Activated CD4-positive, alpha-beta T cell treated with anti-CD3 and anti-CD28 coated beads, Interleukin-2, amount 50 U/mL, for 48 hours (primary cell): ENCODE measurements around the gene SLCO2A1.

Source experiments
- DNase-seq, 2 experiments: peaks; one replicate each; pipeline ENCODE4 v3.0.0-alpha.2; 2020

The SLCO2A1 gene

DNA sequence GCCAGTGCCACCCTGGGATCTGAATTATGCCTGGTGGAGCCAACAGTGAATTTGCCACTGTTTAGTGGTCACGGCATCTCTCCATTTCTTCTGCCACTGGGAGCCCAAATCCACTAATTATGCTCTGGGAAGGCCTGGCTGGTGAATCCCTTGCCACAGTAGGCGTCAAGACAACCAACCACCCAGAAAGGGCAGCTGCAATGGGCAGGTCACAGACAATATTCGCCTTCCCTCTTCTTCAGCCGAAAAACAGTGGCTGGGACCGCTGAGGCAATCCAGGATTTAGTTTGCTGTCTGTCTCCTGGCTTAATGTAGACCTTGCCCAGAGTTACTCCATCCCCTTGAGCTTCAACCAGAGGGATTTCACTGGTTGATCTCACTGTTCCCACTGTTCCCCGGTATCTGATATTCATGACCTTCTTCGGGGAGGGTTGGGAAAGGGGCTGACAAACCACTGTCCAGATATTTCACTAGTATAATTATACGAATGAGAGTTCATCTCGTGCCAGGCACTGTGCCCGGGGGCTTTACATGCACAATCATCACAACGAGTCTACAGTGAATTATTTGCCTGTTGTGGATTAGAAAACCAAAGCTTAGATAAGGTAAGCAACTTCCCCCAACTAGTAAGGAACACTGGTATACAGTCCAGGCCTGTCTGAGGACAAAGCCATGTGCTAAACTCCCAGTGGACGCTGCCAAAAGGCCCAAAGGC lies 84.2 kb downstream of the SLCO2A1 start:
- DNase-seq: no peak

DNA sequence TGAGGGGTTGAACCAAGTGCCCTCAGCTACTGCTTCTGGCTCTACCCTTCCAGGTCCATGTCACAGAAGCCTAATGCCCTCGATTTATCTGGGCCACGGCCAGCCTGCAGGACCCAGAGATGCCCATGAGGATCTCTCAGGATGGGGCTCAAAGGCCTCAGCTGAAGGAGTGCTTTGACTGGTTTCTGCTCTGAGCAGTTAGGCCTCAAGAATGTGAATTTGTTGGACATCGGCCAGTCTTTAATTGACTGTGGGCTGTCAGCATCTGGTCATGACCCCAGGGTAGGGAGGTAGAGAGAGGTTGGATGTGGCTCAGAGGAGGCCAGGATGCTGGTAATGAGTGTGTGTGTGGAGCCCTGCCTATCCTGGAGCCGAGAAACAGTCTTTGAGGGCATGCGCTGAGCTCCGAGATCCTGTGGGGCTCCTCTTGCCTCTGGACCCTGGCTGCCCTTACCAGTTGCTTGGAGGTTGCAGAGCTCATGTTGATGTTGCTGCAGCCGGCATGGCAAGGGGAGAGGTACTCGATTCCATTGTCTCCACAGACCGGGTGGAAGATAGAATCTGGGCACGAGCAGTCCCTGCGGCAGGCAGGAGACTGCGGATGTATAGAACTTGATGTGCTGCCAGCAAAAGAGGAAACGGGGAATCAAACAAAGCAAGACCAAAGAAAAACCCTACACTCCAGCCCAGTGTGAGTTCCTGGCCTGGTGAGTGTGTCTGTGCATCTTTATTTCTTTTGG lies 84.9 kb downstream of the SLCO2A1 start:
- no peak for DNase-seq

DNA sequence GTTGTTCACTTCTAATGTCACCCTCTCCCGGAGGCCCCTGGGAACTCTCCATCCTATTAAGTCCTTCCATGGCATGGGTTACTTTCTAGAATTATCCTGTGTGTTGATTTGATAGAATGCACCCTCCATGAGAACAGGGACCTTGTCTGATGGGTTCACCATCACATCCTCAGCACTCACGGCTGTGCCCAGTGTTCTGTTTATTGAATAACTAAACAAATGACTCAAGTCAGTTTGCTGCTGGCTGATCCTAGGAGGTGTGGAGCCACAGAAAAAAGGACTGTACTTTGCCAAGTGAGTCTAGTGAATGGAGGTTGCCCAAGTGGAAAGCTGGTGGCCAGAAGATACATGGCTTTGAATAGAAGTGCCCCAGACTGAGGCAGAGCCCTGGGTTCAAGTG lies 85.5 kb downstream of the SLCO2A1 start:
- no peak for DNase-seq

DNA sequence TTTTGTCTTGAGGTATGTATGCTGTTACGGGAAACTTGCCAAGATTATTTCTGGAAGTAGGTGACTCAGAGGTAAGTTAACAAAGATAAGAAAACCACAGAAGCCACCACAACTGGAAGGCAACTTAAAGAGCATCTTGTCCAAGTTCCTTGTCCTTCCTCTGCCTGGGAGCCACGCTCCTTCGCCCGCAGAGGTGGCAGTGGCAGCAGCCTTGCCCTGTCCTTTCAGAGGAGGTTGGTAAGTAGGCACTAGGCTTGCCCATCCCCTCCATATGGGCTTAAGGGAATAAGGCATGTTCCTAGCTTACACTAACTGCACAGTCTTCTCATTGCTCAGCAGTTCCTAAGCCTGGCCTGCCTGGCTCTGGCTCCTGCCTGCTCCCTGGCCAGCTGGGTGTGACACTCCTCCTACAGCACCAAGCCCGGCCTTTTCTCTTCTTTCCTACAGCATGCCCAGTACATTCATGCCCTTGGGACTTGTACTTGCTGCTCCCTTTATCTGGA lies 86.0 kb downstream of the SLCO2A1 start:
- no peak for DNase-seq

DNA sequence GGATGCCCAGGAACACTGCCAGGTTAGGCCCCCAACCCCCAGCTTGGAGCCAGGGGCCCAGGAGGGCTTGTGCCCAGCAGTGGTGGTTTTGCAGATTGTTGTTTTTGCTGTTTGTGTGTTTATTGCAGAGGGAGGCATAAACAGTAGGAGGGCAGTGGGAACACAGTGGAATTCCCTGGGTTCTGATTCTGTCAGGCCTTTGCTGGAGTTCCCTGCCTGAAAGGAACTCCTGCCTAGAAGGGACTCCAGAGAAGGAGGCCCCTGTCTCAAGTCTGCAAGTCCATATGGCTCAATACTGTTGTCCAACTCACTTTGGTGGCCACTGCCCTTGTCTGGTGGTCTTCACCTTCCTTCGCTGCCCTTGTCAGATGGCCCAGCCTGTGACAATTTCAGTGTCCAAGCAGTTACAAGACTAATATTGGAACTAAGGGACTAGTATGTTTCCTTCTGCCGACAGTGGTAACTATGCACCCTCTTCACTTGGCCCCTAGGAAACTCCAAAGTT lies 86.6 kb downstream of the SLCO2A1 start:
- no peak for DNase-seq

DNA sequence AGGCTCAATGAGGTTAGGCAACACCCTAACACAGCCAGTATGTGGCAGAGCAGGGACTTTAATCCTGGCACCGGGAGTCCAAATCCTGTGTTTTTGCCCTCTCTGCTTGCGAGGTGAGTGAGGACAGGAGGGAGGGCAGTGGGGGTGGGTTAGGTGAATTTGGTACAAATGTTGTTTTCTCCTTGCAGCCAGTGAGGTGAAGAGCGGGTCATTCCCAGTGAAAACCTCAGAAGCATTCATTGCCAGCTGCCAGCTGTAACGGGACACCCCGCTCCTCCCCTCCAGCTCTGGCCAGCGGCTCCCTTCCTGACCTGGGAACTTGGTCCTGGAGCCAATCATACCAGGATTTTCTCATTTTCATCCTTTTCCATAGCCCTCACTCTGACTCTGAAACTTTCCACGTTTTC lies 88.3 kb downstream of the SLCO2A1 start:
- no peak for DNase-seq

DNA sequence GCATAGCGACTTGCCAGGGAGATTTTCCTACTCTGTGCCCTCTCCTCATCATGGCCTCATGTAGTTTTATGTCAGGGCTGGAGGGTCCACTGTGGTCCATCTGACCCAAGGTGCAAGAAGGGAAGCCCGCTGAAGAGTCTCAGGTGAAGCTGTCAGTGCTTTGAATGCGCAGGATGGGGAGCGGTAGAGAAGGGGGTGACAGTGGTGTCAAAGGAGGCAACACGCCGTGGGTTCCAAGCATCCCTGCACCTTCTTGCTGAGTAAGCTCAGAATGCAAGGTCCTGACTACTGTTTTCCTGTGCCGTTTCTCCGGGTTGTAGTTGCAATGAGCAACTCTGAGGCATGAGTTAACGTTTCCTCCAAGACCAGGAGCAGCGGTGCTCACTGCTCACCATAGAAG lies 89.2 kb downstream of the SLCO2A1 start:
- DNase-seq: no peak

DNA sequence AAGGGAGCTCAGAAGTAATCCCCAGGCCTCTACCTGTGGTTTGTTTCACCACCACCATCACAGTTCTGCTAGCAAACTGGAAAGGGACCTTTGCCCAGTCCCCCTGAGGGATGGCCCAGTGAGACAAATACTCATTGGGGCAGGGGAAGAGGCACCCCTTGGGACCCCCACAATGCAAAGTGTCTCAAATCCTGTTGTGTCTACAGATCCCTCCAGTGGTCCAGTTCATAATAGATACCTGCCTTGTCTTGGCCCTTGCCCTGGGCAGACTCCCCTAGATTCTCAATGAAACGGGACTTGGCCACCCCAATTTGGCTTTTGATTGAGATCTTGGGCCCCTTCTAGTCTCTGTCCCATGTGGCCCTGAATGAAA lies 90.3 kb downstream of the SLCO2A1 start:
- no peak for DNase-seq

DNA sequence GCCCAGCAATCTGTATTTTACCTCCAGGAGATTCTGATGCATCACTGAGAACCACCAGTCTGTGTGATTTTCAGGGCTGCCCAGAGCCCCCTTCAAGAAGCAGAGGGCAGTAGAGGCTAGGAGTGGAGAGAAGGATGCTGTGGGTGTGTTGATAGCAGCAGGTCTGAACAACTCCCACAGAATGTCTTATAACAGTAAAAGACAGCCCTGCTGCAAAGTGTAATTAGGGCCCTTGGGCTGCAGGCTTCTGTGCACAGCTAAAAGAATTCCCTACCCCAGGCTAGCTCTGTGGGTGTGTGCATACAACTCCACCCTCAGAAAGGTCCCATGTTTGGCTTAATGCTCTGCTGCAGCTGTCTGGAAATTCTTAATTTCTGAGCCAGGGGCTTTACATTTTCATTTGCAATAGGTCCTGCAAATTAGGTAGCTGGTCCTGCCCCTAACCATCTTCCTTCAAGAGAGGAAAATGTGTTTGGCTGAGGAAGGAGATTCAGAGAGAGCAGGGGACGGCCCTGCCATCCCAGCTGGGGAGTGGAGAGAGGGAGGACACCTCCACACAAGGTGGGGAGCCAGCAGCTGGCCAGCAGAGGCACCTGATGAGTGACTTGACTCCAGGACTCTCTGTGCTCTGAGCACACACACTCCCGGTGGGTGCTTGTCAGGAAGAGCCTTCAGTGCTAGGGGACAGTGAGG lies 90.8 kb downstream of the SLCO2A1 start:
- no peak for DNase-seq

DNA sequence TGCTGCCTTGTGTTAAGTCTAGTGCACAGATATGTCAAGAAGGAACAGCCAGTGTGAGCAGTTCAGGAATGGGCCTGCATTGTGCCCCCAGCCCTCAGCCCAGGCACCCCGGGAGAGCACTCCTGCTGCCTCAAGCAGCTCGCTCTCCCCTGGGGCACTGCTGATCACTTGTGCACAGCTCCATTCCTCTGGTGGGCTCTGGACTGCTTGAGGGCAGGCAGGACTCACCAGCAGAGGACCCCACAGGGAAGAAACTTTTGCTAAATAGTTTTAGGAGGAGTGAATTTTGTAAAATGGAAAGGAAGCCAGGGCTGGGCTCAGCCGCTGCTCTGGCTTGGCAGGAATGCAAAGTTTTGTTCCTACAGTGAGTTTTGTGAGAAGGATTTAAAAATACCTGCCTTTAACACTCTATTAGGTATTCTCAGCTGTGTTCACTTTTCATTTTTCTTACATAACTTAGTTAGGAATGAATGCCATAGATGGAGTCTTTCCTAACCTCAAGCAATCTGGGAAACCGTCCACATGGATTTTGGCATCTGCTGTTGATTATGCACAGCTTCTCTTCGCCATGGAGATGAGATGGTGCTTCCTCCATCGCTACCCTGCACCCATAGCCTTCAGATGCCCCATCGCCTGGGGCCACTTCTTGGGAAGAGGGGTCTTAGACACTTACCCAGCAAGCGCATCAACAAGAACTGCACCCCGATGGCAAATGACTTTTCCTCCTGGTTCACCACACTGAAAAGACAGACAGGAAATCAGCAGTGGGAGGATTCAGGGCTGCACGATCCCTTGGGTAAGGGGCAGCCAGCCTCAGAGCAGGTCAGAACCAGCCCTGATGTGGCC lies 91.7 kb downstream of the SLCO2A1 start:
- no peak for DNase-seq

DNA sequence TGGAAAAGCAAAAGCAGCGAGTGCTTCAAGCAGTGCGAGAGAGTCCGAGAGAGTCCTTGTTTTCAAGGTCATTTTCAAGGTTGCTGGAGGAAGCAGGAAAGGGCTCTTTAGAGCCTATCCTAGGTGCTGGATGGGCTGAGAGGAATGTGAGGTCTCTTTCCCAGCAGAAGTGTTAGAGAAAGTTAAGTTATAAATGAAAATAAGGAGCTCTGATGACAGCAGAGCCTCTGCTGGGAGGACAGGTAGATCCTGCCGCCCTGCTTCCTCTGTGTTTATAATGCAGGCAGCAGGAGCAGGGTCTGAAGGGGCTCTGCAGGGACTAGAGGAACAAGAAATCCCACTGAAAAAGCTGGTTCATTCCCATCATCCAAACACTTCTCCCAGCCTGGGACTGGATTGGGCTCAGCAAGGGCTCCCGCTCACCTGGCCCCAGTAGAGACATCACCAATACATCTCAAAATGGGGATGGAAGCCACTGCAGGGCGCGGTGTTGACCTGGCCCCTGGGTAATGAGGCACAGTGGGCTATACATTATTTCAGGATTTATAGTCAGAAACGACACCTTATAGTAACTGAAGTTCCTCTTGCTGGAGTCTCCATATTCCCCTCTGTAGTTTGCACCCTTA lies 92.6 kb downstream of the SLCO2A1 start:
- DNase-seq: no peak

DNA sequence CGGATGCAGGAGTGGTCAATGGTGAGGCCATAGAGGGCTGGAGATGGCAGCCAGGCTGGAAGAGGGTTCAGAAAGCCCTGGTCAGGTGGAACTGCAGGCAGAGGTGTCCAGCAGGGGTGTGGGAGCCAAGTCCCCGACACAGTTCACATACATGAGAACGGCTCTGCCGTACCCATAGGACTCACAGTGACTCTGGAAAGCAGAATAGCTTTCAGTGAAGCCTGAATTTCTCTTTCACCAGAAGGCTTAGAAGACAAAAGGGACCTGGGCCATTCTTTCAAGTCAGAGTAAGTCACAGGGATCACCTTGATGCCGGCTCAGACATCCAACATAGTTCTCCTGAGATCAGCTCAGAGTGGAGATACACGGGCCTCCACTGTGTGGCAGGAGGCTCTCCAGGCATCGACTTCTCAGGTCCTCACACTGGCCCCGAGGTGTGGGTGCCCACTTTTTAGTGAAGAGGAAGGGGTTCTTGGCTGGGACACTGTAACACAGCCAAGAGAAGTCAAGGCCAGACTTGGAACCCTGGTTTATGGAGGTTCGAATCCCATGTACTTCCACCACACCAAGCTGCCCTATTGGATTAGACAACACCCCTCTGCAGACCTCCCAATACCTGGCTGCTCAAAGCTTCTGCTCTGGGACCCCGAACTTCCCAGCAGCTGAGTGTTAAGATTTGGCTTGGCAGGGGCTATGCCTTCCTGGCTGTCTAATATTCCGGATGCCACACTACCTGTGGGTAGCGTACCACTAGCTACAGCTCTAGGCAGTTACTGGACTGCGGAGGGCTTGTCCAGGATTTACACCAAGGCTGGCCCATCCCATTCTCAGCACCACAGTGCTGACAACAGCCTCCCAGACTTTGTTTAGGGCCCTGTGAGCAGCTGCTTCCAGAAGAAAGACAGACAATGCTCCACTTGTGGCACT lies 93.6 kb downstream of the SLCO2A1 start:
- DNase-seq: no peak

DNA sequence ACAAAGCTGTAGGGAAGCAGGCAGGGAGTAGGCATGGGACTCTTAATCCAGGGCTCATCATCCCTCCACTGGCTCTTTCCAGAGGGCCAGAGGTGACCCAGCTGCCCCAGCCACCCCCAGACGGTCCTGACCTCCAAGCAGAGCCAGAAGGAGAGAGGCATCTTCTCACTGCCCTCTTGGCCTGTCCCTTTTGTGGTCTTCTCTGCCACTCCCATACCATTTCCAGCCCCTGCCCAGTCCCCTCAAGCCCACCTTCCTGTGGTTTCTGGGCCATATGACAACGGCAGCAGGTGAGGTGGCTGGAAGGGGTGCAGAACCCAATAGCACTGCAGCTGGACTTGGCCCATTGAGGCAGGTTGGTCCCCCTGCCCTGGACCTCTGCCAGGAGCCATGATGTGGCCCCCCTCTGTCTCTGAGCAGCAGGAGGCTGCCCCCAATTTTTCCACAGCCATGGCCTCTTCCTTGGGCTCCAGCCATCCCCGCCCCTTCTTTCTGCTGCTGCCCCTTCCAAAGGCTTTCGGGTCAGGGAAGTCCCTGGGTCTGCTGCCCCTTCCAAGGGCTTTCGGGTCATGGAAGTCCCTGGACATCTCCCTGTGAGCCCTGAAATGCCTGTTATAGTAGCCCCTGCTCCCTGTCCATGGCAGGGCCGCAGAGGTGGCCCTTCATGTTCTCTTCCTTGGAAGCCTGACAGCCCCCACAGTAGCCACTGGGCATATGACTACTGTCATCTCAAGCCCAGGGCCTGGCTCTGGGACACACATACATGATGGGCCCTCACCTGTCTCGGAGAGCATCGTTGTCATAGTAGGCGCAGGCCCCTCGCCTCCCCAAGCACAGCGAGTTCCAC lies 94.5 kb downstream of the SLCO2A1 start:
- no peak for DNase-seq

DNA sequence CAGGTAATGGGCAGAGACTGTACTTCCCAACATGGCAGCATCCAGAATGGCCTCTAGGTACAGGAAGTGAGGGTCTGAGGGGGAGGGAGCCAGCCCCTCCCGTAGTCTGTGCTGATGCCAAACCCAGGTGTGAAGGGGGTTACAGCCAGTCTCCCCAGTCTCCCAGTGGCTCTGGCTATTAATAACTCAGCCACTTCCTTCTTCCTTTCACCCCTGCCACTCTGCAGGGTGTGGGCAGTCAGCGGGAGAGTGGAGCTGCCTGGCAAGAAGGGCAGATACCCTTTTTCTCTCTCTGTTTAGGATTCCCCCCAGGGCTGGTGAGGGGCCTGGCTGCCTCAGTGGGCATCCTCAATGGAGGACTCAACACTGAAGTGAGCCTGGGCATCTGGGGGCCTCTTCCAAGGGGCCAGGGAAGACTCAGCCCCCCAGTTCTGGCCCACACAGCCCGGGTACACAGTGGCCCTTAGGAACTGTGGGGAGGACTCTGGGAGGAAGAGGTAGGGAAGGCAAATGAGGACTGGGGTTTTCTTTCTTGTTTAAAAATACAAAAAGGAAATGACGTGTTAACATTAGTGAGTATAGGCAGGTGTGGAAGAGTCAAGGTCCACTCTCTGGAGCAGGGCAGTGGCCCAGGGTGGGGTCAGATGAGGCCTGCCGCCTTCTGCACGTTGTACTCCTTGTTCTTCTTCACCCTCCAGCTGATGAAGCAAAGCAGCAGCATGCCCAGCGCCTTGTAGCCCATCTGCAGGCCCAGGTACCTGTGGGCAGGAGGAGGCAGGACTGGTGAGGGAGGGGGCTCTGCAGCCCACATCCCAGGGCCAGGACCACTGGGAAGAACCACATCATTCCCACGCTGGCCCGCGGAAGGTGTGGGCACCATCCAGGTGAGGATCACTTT lies 95.4 kb downstream of the SLCO2A1 start:
- DNase-seq: no peak

DNA sequence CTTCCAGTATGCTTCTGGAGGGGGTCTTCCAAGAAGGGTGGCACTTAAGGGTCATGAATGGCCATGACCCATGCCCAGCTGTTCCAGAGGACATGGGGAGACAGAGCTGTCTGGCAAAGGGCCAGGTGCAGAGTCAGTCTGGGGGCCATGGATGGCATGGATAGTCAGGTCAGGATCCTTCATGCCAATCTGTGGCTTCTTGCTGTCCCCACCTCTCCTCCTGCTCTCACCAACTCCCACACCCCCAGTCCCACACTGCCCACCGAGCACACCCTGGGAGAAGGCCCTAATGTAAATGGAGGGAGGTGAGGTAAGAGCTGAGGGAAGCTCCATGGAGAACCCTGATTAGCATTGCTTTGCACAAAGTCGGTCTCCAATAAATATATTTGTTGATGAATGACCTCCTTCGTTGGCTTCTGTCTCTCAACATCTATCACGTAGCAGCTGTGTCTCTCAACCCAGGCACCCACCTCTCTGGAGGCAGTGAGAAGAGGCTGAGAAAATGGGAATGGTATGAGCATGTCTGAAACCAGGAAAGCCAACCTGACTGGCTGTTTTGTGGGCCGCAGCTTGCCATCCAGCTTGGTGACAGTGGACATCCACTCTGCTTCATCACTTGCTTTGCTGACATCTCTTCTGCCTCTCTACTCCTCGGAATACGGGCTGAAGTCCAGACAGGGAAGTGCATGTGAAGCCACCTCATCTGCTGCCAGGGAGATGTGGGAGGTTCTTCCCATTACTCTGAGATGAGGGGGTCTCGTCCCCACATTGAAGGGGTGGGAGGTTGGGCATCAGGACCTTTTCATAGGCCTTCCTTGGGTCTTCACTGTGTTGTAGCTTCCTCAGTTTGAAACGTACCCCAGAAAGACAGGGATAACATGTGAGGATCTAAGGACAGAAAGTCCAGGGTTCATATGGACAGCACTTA lies 96.4 kb downstream of the SLCO2A1 start:
- DNase-seq: no peak

DNA sequence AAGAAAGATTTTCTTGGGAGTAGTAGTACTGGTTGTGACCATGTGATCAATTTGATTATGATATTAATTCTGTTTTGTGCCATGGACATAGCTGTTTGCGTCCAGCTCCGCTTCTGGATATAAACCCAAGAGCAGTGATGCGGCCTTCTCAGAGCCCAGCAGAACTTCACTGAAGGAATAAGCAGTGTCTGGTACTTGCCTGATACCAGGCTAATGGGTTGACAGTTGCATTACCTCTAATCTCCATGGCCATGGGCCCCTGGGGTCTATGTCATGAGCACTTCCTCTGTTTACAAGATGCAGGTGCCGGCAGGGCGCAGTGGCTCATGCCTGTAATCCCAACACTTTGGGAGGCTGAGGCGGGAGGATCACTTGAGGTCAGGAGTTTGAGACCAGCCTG lies 97.7 kb downstream of the SLCO2A1 start:
- DNase-seq: no peak

DNA sequence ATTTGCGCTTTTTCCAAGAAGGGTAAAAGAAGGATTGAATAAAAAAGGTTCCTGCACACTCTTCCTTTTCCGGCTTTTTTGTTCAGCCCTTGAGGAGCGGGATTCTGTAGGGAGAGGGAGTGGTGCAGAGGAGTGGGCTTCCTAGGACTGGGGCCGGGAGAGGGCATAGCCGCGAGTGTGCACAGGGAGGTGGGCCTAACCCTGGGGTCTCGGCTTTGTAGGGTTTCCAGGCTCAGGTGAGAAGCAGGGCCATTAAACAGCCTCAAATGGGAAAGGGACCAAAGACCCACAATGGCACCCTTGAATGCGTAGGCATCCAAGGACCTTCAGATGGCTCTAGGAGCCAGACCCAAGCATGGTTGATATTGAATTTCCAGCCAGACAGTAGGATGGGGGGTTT lies 98.6 kb downstream of the SLCO2A1 start:
- no peak for DNase-seq
